ENCODE measurements around the gene PAWR.

GRCh38 chr12:79555028-79555925 lies 135.5 kb downstream of the PAWR start:
- peak; percentile 96 for TF ChIP-seq EP300 (IDR thresholded peaks at IDR 0.05; ENCODE audit: borderline replicate concordance)
- TF ChIP-seq NFIC (IDR thresholded peaks at IDR 0.05) = peak; percentile 73
- TF ChIP-seq REST (IDR thresholded peaks at IDR 0.05; ENCODE audit: low read depth) = no peak
